Bronchial epithelial cell (primary cell): ENCODE measurements around the gene RBMS1. TPM values are rescaled to one million over a fixed set of nuclear protein-coding genes. Genes with fewer than 3 reads are reported as not detected.

ENCODE experiments used
- DNase-seq: peaks from one replicate; pipeline ENCODE4 v3.0.0-alpha.2; 2010; ENCODE audit warnings: low read depth
- FAIRE-seq: peaks from 2 replicates; lab custom pipeline; 2011; peaks lifted over from hg19 to GRCh38; lab: Jason Lieb, UNC
- H3K27me3 ChIP-seq: 2 replicates; pipeline ENCODE4 v1.5.1; 2011; ENCODE audit warnings: low read length; ENCODE audit not compliant: control insufficient read depth, insufficient read depth
- H3K36me3 ChIP-seq: 2 replicates; pipeline ENCODE4 v1.5.1; 2011; ENCODE audit warnings: low read length; ENCODE audit not compliant: control insufficient read depth, insufficient read depth
- H3K4me3 ChIP-seq: 2 replicates; pipeline ENCODE4 v1.5.1; 2011; ENCODE audit warnings: mild to moderate bottlenecking, low read depth, low read length, control low read depth
- CTCF ChIP-seq: IDR thresholded peaks from 2 replicates; pipeline ENCODE4 v1.5.1; 2011; ENCODE audit warnings: mild to moderate bottlenecking, moderate library complexity, low read length, control low read depth, inconsistent platforms; ENCODE audit not compliant: insufficient read depth, severe bottlenecking
- total RNA-seq: library from RNA; depleted of rRNA; stranded (reverse); fragments of >200 nt; gene quantifications from 2 replicates; pipeline ENCODE4 v1.2.1, GENCODE V29; 2014

Gene RBMS1
- total RNA-seq, 1 donor from 2014 or later: 30.0 TPM

GRCh38 chr2:160363961-160364360 is 129.6 kb downstream of the RBMS1 start:
- no peak overlapping the region for H3K4me3 ChIP-seq
- peaks cover 3% of the 10 kb centered on the region for H3K36me3 ChIP-seq
- no peak for DNase-seq
- FAIRE-seq: no peak
- no peak for TF ChIP-seq CTCF
- no peaks in the 10 kb centered on the region for H3K27me3 ChIP-seq

GRCh38 chr2:160363055-160363454 is 130.6 kb downstream of the RBMS1 start:
- TF ChIP-seq CTCF: no peak
- Histone ChIP-seq H3K27me3 (no peaks in the 10 kb centered on the region), H3K36me3 (peaks cover 3% of the 10 kb centered on the region), H3K4me3 (no peak overlapping the region)
- no peak for FAIRE-seq
- DNase-seq: no peak

GRCh38 chr2:160362541-160362940 is 131.1 kb downstream of the RBMS1 start:
- Histone ChIP-seq H3K36me3 (peaks cover 3% of the 10 kb centered on the region), H3K27me3 (no peaks in the 10 kb centered on the region), H3K4me3 (no peak overlapping the region)
- TF ChIP-seq CTCF: no peak
- FAIRE-seq: no peak
- DNase-seq: no peak

GRCh38 chr2:160362018-160362417 is 131.6 kb downstream of the RBMS1 start:
- H3K4me3 ChIP-seq: no peak overlapping the region
- no peaks in the 10 kb centered on the region for H3K27me3 ChIP-seq
- FAIRE-seq (no peak), DNase-seq (no peak)
- no peak for TF ChIP-seq CTCF
- H3K36me3 ChIP-seq: peaks cover 3% of the 10 kb centered on the region

- TF ChIP-seq CTCF: no peak
- peak; percentile 13 for FAIRE-seq
- DNase-seq: no peak
- H3K27me3 ChIP-seq: no peaks in the 10 kb centered on the region
- H3K4me3 ChIP-seq: no peak overlapping the region
- H3K36me3 ChIP-seq: peaks cover 1% of the 10 kb centered on the region
Measured at GRCh38 chr2:160360089-160360757, 133.4 kb downstream of the RBMS1 start.

- DNase-seq: peak; percentile 71
- H3K4me3 ChIP-seq: no peak overlapping the region
- no peak for TF ChIP-seq CTCF
- no peak for FAIRE-seq
- H3K36me3 ChIP-seq: no peaks in the 10 kb centered on the region
- no peaks in the 10 kb centered on the region for H3K27me3 ChIP-seq
Measured at GRCh38 chr2:160358046-160358445, 135.6 kb downstream of the RBMS1 start.
